GM19351 (cell line): ENCODE data around the gene RGSL1.
"Not testable (repeated sequence)": the region's sequence is repeated elsewhere in the genome, so short reads cannot be mapped to it uniquely, and the experiment has no call there.

Experiments used
- ATAC-seq: cut with Tn5 transposase; IDR thresholded peaks from one replicate; pipeline ENCODE4 v1.9.1; 2021; ENCODE audit warnings: mild to moderate bottlenecking, moderate library complexity; ENCODE audit not compliant: unreplicated experiment

The RGSL1 gene

GRCh38 chr1:182446033-182446669, 3.8 kb upstream of the RGSL1 start:
- ATAC-seq, result peak; percentile 47

GRCh38 chr1:182447124-182447523, 2.8 kb upstream of the RGSL1 start:
- ATAC-seq, result not testable (repeated sequence)

DNA sequence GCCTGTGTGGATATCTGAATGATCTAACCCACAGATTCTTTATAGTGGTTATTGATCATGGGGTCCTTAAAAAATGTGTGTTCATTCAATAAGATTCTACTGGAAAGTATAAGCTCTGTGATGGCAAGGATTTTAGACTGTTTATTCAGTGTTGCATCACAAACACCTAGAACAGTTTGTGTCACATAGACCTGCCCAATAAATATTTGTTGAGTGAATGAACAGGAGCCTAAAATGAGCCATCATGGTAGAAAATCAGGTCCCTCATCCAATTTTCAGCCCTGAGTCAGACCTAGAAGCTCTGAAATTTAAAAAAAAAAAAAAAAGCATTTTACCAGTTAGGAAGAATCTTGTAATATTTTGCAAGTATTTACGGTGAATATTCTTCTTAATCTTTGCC, 2.3 kb upstream of the RGSL1 start:
- no peak for ATAC-seq

DNA sequence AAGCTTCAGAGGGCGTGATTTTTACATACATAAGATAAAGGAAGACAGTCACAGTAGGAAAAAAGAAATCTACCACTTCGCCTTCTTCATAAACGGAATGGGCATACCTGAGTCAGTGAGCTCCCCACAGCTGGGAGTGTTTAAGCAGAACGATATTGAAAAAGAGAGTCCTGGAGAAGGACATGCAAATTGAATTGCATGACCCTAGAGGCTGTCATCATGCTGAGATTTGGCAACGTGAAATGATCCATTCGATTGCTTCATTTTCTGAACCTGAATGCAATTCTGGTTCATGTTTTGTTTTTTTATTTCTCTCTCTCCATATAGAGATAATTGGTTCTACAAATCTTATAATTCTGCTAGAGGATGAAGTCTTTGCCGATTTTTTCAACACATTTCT, 3.7 kb downstream of the RGSL1 start:
- no peak for ATAC-seq

- ATAC-seq, result no peak
Measured at GRCh38 chr1:182457844-182458243, 7.9 kb downstream of the RGSL1 start.

- no peak for ATAC-seq
Measured at GRCh38 chr1:182459949-182460348, 10.0 kb downstream of the RGSL1 start.

- ATAC-seq, result no peak
Measured at GRCh38 chr1:182460550-182460951, 10.6 kb downstream of the RGSL1 start.

DNA sequence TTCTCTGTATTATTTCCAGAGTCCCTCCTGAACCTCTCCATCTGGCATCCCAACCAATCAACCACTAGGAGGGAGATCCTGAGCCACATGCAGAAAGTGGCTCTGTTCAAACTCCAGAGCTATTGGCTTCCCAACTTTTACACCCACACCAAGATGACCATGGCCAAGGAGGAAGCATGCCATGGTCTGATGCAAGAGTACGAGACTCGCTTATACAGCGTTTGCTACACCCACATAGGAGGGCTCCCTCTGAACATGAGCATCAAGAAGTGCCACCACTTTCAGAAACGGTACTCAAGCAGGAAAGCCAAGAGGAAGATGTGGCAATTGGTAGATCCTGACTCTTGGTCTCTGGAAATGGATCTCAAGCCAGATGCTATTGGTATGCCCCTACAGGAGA, 23.6 kb downstream of the RGSL1 start:
- no peak for ATAC-seq

DNA sequence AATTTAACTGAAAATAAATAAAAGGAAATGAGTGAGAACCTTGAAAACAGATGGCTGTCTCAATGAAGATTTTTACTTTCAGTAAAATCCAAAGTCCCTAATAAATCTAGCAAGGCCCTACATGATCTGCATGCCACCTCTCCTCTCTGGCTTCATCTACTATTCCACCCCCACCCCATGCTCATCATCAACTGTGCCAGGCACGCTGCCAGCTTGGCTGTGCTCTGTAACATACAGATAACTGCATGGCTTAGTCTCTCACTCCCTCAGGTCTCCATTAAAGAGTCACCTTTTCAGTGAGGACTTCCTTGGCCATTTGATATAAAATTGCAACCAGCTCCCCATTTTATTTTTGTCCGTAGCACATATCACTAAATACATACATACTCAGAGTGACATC, 26.7 kb downstream of the RGSL1 start:
- no peak for ATAC-seq

- no peak for ATAC-seq
Measured at GRCh38 chr1:182478238-182478637, 28.3 kb downstream of the RGSL1 start.

DNA sequence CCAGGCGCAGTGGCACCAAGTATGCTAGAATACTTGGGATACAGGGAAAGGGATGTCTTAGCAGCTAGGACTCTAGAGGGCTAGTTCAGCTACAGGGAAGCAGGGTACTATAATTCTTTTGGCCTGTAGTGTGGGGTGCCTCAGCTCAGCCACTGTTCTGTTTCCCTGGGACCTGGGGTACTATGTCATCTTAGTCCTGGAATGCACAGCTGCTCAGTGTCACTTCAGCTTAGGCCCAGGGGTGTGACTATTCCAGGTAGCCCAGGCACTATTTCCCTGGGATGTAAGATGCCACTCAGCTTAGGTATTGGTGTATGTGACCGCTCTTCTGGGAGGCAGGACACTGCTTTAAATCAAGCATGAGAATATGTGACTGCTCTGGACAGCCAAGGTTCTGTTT, 34.1 kb downstream of the RGSL1 start:
- no peak for ATAC-seq

GRCh38 chr1:182484531-182485257, 34.7 kb downstream of the RGSL1 start:
- ATAC-seq, result peak; percentile 99

GRCh38 chr1:182485861-182486260, 35.9 kb downstream of the RGSL1 start:
- ATAC-seq, result no peak

GRCh38 chr1:182488803-182489202, 38.9 kb downstream of the RGSL1 start:
- ATAC-seq, result no peak

DNA sequence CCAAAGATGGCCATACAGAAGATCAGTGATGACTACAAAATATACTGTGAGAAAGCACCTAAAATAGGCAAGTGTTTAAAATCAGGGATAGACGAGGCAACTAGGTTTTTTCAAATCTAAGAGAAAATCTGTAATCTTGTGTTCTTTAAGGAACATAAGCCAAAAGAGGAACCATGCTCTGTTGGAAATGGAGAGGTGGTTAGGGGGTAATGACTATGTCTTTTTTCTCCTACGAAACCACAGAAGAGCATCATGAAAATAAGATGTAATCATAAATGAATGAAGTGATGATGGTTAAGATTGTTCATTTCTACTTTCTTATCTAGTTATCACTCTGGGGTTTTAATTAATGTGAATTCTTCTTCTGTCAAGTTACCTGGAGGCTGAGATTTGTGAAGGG, 43.1 kb downstream of the RGSL1 start:
- no peak for ATAC-seq

GRCh38 chr1:182495002-182495401, 45.1 kb downstream of the RGSL1 start:
- ATAC-seq, result no peak

DNA sequence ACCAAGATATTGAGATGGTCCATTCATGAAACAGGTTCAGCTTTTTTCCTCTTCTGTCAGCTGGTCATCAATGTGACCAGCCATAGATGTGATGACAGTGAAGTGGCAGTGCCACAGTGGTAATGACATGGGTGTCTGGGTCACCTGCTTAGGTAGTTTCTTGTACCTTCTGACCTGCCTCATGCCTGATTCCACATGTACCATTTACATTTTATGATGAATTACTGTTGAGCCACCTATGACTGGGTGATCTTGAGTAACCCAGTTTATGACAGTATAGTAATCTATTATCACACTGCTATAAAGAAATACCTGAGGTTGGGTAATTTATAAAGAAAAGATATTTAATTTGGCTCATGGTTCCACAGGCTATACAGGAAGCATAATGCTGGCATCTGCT, 45.7 kb downstream of the RGSL1 start:
- no peak for ATAC-seq

- ATAC-seq, result no peak
Measured at GRCh38 chr1:182507685-182508084, 57.7 kb downstream of the RGSL1 start.

- ATAC-seq, result no peak
Measured at GRCh38 chr1:182515556-182515955, 65.6 kb downstream of the RGSL1 start.

DNA sequence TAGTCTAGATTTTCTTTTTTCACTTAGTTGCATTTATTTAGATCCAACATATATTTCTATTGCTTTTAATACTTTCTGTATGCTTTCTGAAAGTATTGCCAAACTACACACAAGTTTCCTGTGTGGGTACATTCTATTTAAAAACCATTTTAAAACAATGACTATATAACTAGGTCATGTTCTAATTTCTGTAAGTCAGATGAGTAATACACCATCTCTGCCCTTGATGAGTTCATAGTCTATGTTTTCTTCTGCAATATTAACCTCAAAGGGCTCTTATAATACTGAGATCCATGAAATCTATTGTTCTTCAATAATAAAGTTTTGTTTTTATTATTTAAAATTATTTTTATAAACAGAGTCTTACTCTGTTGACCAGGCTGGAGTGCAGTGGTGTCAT, 70.8 kb downstream of the RGSL1 start:
- ATAC-seq, result no peak

GRCh38 chr1:182525342-182525741, 75.4 kb downstream of the RGSL1 start:
- ATAC-seq, result no peak

- no peak for ATAC-seq
Measured at GRCh38 chr1:182527680-182528079, 77.7 kb downstream of the RGSL1 start.

GRCh38 chr1:182528206-182528605, 78.3 kb downstream of the RGSL1 start:
- not testable (repeated sequence) for ATAC-seq
